C4-2B (cell line): ENCODE data around the gene ATP5MK.

Source experiments
- ZFX ChIP-seq: fragments of 450-650 bp; IDR thresholded peaks from 2 replicates; pipeline ENCODE4 v1.6.1; 2017
- TF ChIP-seq, protein P1 (sequence below): fragments of 450-650 bp; conservative IDR thresholded peaks from 2 replicates; pipeline ENCODE4 v1.5.1; 2017; ENCODE audit warnings: mild to moderate bottlenecking

DNA sequence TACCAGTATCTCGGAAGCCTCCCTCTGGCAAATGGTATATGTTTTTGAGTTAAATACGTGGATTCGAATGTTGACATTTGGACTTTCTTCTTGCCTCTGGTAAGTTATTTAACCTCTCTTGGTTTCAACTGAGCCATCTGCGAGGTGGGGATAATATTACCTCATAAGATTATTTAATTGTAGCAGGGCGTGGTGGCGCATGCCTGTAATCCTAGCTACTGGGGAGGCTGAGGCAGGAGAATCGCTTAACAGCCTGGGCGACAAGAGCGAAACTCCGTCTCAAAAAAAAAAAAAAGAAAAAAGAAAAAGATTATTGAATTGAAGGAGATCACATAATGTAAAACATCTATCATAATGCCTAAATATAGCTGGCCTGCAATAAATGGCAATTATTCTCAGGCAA lies 28.9 kb downstream of the ATP5MK start:
- TF ChIP-seq, protein P1, sequence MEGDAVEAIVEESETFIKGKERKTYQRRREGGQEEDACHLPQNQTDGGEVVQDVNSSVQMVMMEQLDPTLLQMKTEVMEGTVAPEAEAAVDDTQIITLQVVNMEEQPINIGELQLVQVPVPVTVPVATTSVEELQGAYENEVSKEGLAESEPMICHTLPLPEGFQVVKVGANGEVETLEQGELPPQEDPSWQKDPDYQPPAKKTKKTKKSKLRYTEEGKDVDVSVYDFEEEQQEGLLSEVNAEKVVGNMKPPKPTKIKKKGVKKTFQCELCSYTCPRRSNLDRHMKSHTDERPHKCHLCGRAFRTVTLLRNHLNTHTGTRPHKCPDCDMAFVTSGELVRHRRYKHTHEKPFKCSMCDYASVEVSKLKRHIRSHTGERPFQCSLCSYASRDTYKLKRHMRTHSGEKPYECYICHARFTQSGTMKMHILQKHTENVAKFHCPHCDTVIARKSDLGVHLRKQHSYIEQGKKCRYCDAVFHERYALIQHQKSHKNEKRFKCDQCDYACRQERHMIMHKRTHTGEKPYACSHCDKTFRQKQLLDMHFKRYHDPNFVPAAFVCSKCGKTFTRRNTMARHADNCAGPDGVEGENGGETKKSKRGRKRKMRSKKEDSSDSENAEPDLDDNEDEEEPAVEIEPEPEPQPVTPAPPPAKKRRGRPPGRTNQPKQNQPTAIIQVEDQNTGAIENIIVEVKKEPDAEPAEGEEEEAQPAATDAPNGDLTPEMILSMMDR: no peak
- TF ChIP-seq ZFX: no peak
